Esophagus squamous epithelium (tissue), 5 donors: ENCODE data around the gene CFAP97D2. TPM values are rescaled to one million over a fixed set of nuclear protein-coding genes. Genes with fewer than 3 reads are reported as not detected.

Experiments
- DNase-seq: peaks from one replicate; lab custom pipeline; 2025; lab: John Stamatoyannopoulos, UW
- H3K27ac ChIP-seq, 4 donors: fragments of 200-600 bp; sonication (generic); one replicate each; pipeline ENCODE4 v1.5.1; 2016 to 2019; ENCODE audit warnings: mild to moderate bottlenecking in 1 of 4
- H3K27me3 ChIP-seq, 4 donors: fragments of 200-600 bp; sonication (generic); 1 replicate in 3 of 4; 2 replicates in 1 of 4; pipeline versions ENCODE4 v1.5.1 to v1.6.0; 2017 to 2021; ENCODE audit warnings: antibody characterized with exemption in 1 of 4
- H3K36me3 ChIP-seq, 3 donors: fragments of 200-600 bp; sonication (generic); one replicate each; pipeline ENCODE4 v1.5.1; 2016 to 2019
- H3K4me1 ChIP-seq, 3 donors: fragments of 200-600 bp; sonication (generic); one replicate each; pipeline ENCODE4 v1.5.1; 2017 to 2019
- H3K4me3 ChIP-seq, 4 donors: fragments of 200-600 bp; sonication (generic); 1 replicate in 3 of 4; 2 replicates in 1 of 4; pipeline ENCODE4 v1.5.1; 2016 to 2019; ENCODE audit warnings: mild to moderate bottlenecking in 2 of 4, moderate library complexity in 1 of 4
- H3K9me3 ChIP-seq, 3 donors: fragments of 200-600 bp; sonication (generic); one replicate each; pipeline ENCODE4 v1.5.1; 2016 to 2019
- CTCF ChIP-seq, 6 experiments: fragments of 450-650 bp in 4 of 6; fragments of 200-600 bp in 2 of 6; sonication (generic) in 2 of 6; IDR thresholded peaks; one replicate each; pipeline ENCODE4 v1.5.1; 2016 to 2019; ENCODE audit warnings: antibody characterized with exemption in 6 of 6, mild to moderate bottlenecking in 4 of 6, moderate library complexity in 4 of 6
- POLR2A ChIP-seq, 4 donors: fragments of 450-650 bp; IDR thresholded peaks; one replicate each; pipeline ENCODE4 v1.6.1; 2017; ENCODE audit warnings: antibody characterized with exemption in 4 of 4, mild to moderate bottlenecking in 4 of 4, moderate library complexity in 3 of 4
- WGBS, 2 donors: methylation state at CpG; one replicate each; pipeline ENCODE4 v1.1.5; 2018; 5-methylcytosine and 5-hydroxymethylcytosine counted together
- intact Hi-C: fragments of 100-400 bp; cut with DNase I; formaldehyde crosslinking; loops from one replicate; pipeline ENCODE4 v1.15.0; 2022
- total RNA-seq, 4 donors: library from RNA; depleted of rRNA; stranded (reverse); fragments of >200 nt; gene quantifications; one replicate each; pipeline ENCODE4 v1.1.0, GENCODE V29; 2016
- donor health status: DM: yes; HTN: yes; CAD: no.

Gene CFAP97D2
- total RNA-seq, 4 donors from 2014 or later: not detected

GRCh38 chr13:114161028-114161556 lies 18.0 kb upstream of the CFAP97D2 start:
- Histone ChIP-seq H3K9me3 (no peaks in the 10 kb centered on the region), H3K27ac (peak overlapping the region in 1 of 4 donors; percentile 47), H3K4me1 (peaks cover 9 to 27% (median 16%) of the 10 kb centered on the region in 3 donors), H3K4me3 (no peak overlapping the region), H3K27me3 (peaks cover 0 to 63% (median 0%) of the 10 kb centered on the region in 4 donors), H3K36me3 (no peaks in the 10 kb centered on the region)
- WGBS, 2 donors: 95 to 96% methylated on average over 22 to 31 of the region's 47 CpGs
- TF ChIP-seq POLR2A (IDR thresholded peaks at IDR 0.05): no peak
- no peak for TF ChIP-seq CTCF (IDR thresholded peaks at IDR 0.05)
- intact Hi-C loops: no loop called here
- no peak for DNase-seq

- Histone ChIP-seq H3K27me3 (peaks cover 0 to 71% (median 0%) of the 10 kb centered on the region in 4 donors), H3K4me1 (peaks cover 15 to 34% (median 24%) of the 10 kb centered on the region in 3 donors), H3K9me3 (no peaks in the 10 kb centered on the region), H3K36me3 (no peaks in the 10 kb centered on the region), H3K4me3 (peak overlapping the region in 1 of 4 donors; percentile 53), H3K27ac (peak overlapping the region in 2 of 4 donors; percentile 6 to 47)
- intact Hi-C loops: no loop called here
- TF ChIP-seq CTCF (IDR thresholded peaks at IDR 0.05): no peak
- no peak for TF ChIP-seq POLR2A (IDR thresholded peaks at IDR 0.05)
- WGBS, 2 donors: 23 to 24% methylated on average over 24 to 30 of the region's 32 CpGs
- DNase-seq: no peak
These were observed 17.2 kb upstream of the CFAP97D2 start for GRCh38 chr13:114161644-114162532.

- 75 to 77% methylated on average over 9 to 14 of the region's 16 CpGs for WGBS, 2 donors
- H3K9me3 ChIP-seq: no peaks in the 10 kb centered on the region
- peak overlapping the region in 1 of 4 donors; percentile 53 for H3K4me3 ChIP-seq
- peak overlapping the region in 1 of 4 donors; percentile 47 for H3K27ac ChIP-seq
- H3K4me1 ChIP-seq: peaks cover 16 to 38% (median 25%) of the 10 kb centered on the region in 3 donors
- TF ChIP-seq POLR2A (IDR thresholded peaks at IDR 0.05): no peak
- no peaks in the 10 kb centered on the region for H3K36me3 ChIP-seq
- peaks cover 0 to 70% (median 0%) of the 10 kb centered on the region in 4 donors for H3K27me3 ChIP-seq
- DNase-seq: no peak
- intact Hi-C loops: no loop called here
These were observed 16.5 kb upstream of the CFAP97D2 start for GRCh38 chr13:114162533-114162922.

GRCh38 chr13:114164053-114164452 lies 15.0 kb upstream of the CFAP97D2 start:
- no peak for DNase-seq
- Histone ChIP-seq H3K4me1 (peaks cover 16 to 38% (median 25%) of the 10 kb centered on the region in 3 donors), H3K27ac (no peak overlapping the region), H3K36me3 (no peaks in the 10 kb centered on the region), H3K9me3 (no peaks in the 10 kb centered on the region), H3K4me3 (no peak overlapping the region), H3K27me3 (peaks cover 0 to 64% (median 0%) of the 10 kb centered on the region in 4 donors)
- TF ChIP-seq POLR2A (IDR thresholded peaks at IDR 0.05) (no peak), CTCF (IDR thresholded peaks at IDR 0.05) (no peak)
- intact Hi-C loops: no loop called here
- 77 to 89% methylated on average over 7 to 13 of the region's 14 CpGs for WGBS, 2 donors

GRCh38 chr13:114164681-114165429 lies 14.2 kb upstream of the CFAP97D2 start:
- intact Hi-C loops: no loop called here
- WGBS, 2 donors: 75 to 83% methylated on average over 12 to 20 of the region's 26 CpGs
- peaks cover 0 to 64% (median 0%) of the 10 kb centered on the region in 4 donors for H3K27me3 ChIP-seq
- peaks cover 16 to 38% (median 25%) of the 10 kb centered on the region in 3 donors for H3K4me1 ChIP-seq
- no peaks in the 10 kb centered on the region for H3K9me3 ChIP-seq
- H3K36me3 ChIP-seq: no peaks in the 10 kb centered on the region
- H3K4me3 ChIP-seq: no peak overlapping the region
- no peak for DNase-seq
- no peak overlapping the region for H3K27ac ChIP-seq
- TF ChIP-seq CTCF (IDR thresholded peaks at IDR 0.05): no peak
- no peak for TF ChIP-seq POLR2A (IDR thresholded peaks at IDR 0.05)
